Gastrocnemius medialis (tissue), 4 donors: Measurements from ENCODE around the gene SND1. TPM values are rescaled to one million over a fixed set of nuclear protein-coding genes. Genes with fewer than 3 reads are reported as not detected.

Experiments used
- ATAC-seq, 2 donors: fragments of 150-250 bp; one replicate each; pipeline ENCODE4 v1.9.1; 2016
- DNase-seq, 2 donors: peaks; one replicate each; pipeline ENCODE4 v3.0.0-alpha.2; 2019
- H3K27ac ChIP-seq, 4 donors: fragments of 200-600 bp; sonication (generic); 1 replicate in 1 of 4; 2 replicates in 3 of 4; pipeline ENCODE4 v1.5.1; 2016 to 2018; ENCODE audit warnings: mild to moderate bottlenecking in 2 of 4, moderate library complexity in 1 of 4
- H3K27me3 ChIP-seq, 3 donors: fragments of 200-600 bp; sonication (generic) in 2 of 3; 1 replicate in 1 of 3; 2 replicates in 2 of 3; pipeline versions ENCODE4 v1.5.1 to v1.6.0; 2016 to 2019; ENCODE audit warnings: mild to moderate bottlenecking in 1 of 3, moderate library complexity in 1 of 3
- H3K36me3 ChIP-seq, 2 donors: fragments of 200-600 bp; sonication (generic) in 1 of 2; one replicate each; pipeline ENCODE4 v1.5.1; 2017 to 2018
- H3K4me1 ChIP-seq, 2 donors: fragments of 200-600 bp; sonication (generic) in 1 of 2; one replicate each; pipeline ENCODE4 v1.5.1; 2016 to 2017; ENCODE audit warnings: mild to moderate bottlenecking in 2 of 2
- H3K4me3 ChIP-seq, 4 donors: fragments of 200-600 bp; sonication (generic) in 3 of 4; 1 replicate in 1 of 4; 2 replicates in 3 of 4; pipeline ENCODE4 v1.5.1; 2016 to 2019; ENCODE audit warnings: mild to moderate bottlenecking in 2 of 4
- H3K9me3 ChIP-seq, 3 donors: fragments of 200-600 bp; sonication (generic) in 2 of 3; 1 replicate in 1 of 3; 2 replicates in 2 of 3; pipeline ENCODE4 v1.5.1; 2016 to 2019
- POLR2A ChIP-seq, 2 donors: fragments of 450-650 bp; IDR thresholded peaks; one replicate each; pipeline ENCODE4 v1.6.1; 2017; ENCODE audit warnings: antibody characterized with exemption in 2 of 2, mild to moderate bottlenecking in 2 of 2, moderate library complexity in 2 of 2
- in situ Hi-C, 4 donors: fragments of 200-750 bp; cut with MboI; loops; one replicate each; pipeline versions ENCODE4 v1.15.0 to v1.8.0; 2017; ENCODE audit warnings: low sequenced_read_pairs in 4 of 4
- intact Hi-C: fragments of 100-400 bp; cut with DNase I; formaldehyde crosslinking; loops from one replicate; pipeline ENCODE4 v1.15.1; 2023; ENCODE audit warnings: low total_unique reads
- total RNA-seq, 4 donors: library from RNA; depleted of rRNA; stranded (reverse); fragments of >200 nt; gene quantifications; one replicate each; pipeline versions ENCODE4 v1.1.0 to v1.2.3, GENCODE V29; 2016
- TF ChIP-seq, protein P1 (sequence below), 5 experiments: fragments of 450-650 bp in 3 of 5; fragments of 200-600 bp in 2 of 5; sonication (generic) in 2 of 5; IDR thresholded peaks in 4 of 5; conservative IDR thresholded peaks in 1 of 5; 1 replicate in 4 of 5; 2 replicates in 1 of 5; pipeline ENCODE4 v1.5.1; 2016 to 2019; ENCODE audit warnings: antibody characterized with exemption in 5 of 5, mild to moderate bottlenecking in 3 of 5, moderate library complexity in 3 of 5

SND1 gene
- total RNA-seq, 4 donors from 2014 or later: 30.4 to 73.0 (median 50.3) TPM

DNA sequence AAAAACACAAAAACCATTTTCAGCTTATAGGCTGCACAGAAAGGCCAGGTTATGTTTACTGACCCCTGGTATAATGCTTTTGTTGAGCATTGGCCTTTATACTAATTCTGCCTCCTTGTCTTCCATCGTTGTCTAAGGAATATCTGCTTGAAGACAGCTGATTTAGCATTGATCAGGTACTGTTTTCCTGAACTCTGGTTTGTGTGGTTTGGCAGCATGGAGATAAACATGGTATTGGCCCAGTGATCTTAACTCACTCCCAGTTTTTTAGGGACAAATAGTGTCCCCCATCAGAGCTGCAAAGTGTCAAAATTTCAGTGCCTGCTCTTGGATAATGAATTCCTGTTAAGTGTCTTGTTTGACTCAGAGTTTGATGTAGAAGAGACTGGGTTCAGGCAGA, 100.8 kb downstream of the SND1 start:
- TF ChIP-seq, protein P1, sequence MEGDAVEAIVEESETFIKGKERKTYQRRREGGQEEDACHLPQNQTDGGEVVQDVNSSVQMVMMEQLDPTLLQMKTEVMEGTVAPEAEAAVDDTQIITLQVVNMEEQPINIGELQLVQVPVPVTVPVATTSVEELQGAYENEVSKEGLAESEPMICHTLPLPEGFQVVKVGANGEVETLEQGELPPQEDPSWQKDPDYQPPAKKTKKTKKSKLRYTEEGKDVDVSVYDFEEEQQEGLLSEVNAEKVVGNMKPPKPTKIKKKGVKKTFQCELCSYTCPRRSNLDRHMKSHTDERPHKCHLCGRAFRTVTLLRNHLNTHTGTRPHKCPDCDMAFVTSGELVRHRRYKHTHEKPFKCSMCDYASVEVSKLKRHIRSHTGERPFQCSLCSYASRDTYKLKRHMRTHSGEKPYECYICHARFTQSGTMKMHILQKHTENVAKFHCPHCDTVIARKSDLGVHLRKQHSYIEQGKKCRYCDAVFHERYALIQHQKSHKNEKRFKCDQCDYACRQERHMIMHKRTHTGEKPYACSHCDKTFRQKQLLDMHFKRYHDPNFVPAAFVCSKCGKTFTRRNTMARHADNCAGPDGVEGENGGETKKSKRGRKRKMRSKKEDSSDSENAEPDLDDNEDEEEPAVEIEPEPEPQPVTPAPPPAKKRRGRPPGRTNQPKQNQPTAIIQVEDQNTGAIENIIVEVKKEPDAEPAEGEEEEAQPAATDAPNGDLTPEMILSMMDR (IDR thresholded peaks at IDR 0.05 in 4 of 5, conservative IDR thresholded peaks at IDR 0.05 in 1 of 5): no peak
- no peak for TF ChIP-seq POLR2A (IDR thresholded peaks at IDR 0.05)
- no peaks in the 10 kb centered on the region for H3K36me3 ChIP-seq
- no peak for DNase-seq
- intact Hi-C loops: no loop called here
- H3K9me3 ChIP-seq: no peaks in the 10 kb centered on the region
- H3K27ac ChIP-seq: no peak overlapping the region
- peaks cover 0 to 9% of the 10 kb centered on the region in 2 donors for H3K4me1 ChIP-seq
- in situ Hi-C loops: no loop called here
- no peak overlapping the region for H3K4me3 ChIP-seq
- no peak for ATAC-seq
- H3K27me3 ChIP-seq: no peaks in the 10 kb centered on the region

DNA sequence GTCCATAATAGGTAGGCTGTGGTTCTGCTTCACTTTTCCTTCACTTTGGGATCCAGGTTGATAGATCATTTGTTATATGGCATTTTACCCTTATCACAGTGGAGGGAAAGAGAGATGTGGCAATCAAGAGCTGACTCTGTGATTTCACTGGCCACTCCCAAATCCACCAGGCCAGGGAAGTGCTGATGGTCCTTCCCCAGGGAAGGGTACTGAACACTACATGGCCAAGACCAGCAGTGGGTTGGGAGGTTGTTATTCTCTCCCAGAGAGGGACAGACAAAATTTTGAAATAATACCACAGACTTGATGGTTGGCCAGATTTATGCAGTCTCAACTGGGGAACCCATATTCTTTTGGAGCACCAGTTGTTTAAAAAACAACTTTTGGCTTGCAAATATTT, 102.5 kb downstream of the SND1 start:
- in situ Hi-C loops: no loop called here

DNA sequence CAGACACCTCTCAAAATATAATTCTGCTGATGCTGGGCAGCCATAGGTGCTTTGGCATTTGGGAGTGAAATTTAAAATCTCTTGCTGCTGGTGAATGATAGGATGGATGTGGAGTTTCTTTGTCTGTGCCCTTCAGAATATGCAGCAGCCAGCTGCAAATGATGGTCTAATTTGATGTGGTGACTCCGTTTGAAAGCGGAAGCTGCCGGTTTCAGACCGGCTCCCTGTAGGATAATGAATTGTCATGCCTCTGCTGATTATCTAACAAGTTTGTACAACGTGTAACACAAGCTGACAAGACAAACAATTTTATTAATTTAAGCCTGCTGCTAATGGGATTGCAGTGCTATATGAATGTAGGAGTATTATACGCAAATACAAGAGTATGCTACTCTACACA, 103.5 kb downstream of the SND1 start:
- no peak for DNase-seq
- Histone ChIP-seq H3K27me3 (no peaks in the 10 kb centered on the region), H3K4me1 (peaks cover 0 to 9% of the 10 kb centered on the region in 2 donors), H3K27ac (no peak overlapping the region), H3K36me3 (no peaks in the 10 kb centered on the region), H3K9me3 (no peaks in the 10 kb centered on the region), H3K4me3 (no peak overlapping the region)
- no peak for TF ChIP-seq POLR2A (IDR thresholded peaks at IDR 0.05)
- TF ChIP-seq, protein P1 (IDR thresholded peaks at IDR 0.05 in 4 of 5, conservative IDR thresholded peaks at IDR 0.05 in 1 of 5): no peak
- in situ Hi-C loops: no loop called here
- intact Hi-C loops: no loop called here
- ATAC-seq: no peak

More for the DNA sequence above, 102.5 kb downstream of the SND1 start:
- ATAC-seq: no peak
- TF ChIP-seq, protein P1 (IDR thresholded peaks at IDR 0.05 in 4 of 5, conservative IDR thresholded peaks at IDR 0.05 in 1 of 5): no peak
- TF ChIP-seq POLR2A (IDR thresholded peaks at IDR 0.05): no peak
- Histone ChIP-seq H3K27ac (no peak overlapping the region), H3K27me3 (no peaks in the 10 kb centered on the region), H3K9me3 (no peaks in the 10 kb centered on the region), H3K36me3 (no peaks in the 10 kb centered on the region), H3K4me3 (no peak overlapping the region), H3K4me1 (peaks cover 0 to 9% of the 10 kb centered on the region in 2 donors)
- intact Hi-C loops: no loop called here
- no peak for DNase-seq

DNA sequence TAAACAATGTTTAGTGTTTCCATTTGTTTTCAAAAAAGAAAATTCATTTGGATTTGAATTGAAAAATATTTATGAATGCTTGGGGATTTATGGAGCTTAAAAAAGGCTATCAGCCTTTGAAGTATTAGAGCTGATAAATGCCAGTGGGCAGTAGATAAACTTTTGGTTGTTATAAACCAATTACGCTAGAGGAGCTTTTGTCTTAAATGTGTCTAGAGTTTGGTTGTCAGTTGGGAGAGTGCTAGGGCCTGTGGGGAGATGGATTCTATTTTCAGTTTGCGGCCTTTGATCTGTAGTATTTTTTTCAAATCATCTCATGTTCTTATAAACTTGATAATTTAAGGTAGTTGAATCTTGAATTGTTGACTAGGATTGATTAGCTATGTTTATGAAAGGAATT, 104.0 kb downstream of the SND1 start:
- intact Hi-C loops: no loop called here
- ATAC-seq: no peak
- no peak overlapping the region for H3K4me3 ChIP-seq
- no peaks in the 10 kb centered on the region for H3K9me3 ChIP-seq
- no peak for DNase-seq
- peaks cover 0 to 4% of the 10 kb centered on the region in 2 donors for H3K4me1 ChIP-seq
- in situ Hi-C loops: no loop called here
- TF ChIP-seq POLR2A (IDR thresholded peaks at IDR 0.05): no peak
- TF ChIP-seq, protein P1 (IDR thresholded peaks at IDR 0.05 in 4 of 5, conservative IDR thresholded peaks at IDR 0.05 in 1 of 5): no peak
- no peak overlapping the region for H3K27ac ChIP-seq
- H3K27me3 ChIP-seq: no peaks in the 10 kb centered on the region
- H3K36me3 ChIP-seq: no peaks in the 10 kb centered on the region

DNA sequence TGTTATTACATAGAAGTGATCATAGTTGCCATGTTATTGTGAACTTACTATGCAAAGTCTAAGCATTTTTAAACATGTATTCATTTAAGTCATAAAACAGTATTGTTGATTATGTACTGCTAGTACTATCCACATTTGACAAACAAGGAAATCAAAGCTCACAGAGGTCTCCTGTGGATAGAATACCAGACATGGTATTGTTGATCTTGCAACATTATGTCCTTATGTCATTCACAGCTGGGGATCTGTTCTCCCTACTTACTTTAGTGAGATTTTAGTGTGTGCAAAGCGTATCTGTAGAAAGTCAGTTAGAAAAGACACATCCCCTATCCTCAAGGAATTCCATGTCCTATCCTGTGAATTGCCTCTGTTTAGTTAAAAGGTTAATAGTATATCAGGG, 106.1 kb downstream of the SND1 start:
- Histone ChIP-seq H3K9me3 (no peaks in the 10 kb centered on the region), H3K4me1 (no peaks in the 10 kb centered on the region), H3K4me3 (no peak overlapping the region), H3K36me3 (no peaks in the 10 kb centered on the region), H3K27me3 (no peaks in the 10 kb centered on the region), H3K27ac (no peak overlapping the region)
- intact Hi-C loops: no loop called here
- TF ChIP-seq, protein P1 (IDR thresholded peaks at IDR 0.05 in 4 of 5, conservative IDR thresholded peaks at IDR 0.05 in 1 of 5): no peak
- no peak for TF ChIP-seq POLR2A (IDR thresholded peaks at IDR 0.05)
- ATAC-seq (no peak), DNase-seq (no peak)
- in situ Hi-C loops: no loop called here
